Body of pancreas (tissue), 4 donors: ENCODE measurements around the gene CISH.

Experiments
- POLR2A ChIP-seq, 3 donors: fragments of 450-650 bp; IDR thresholded peaks; one replicate each; pipeline ENCODE4 v1.6.1; 2016; ENCODE audit warnings: antibody characterized with exemption in 3 of 3, mild to moderate bottlenecking in 2 of 3
- TF ChIP-seq, protein P1 (sequence below), 7 experiments: fragments of 450-650 bp in 4 of 7; fragments of 200-600 bp in 3 of 7; sonication (generic) in 3 of 7; IDR thresholded peaks; one replicate each; pipeline ENCODE4 v1.5.1; 2016 to 2019; ENCODE audit warnings: antibody characterized with exemption in 7 of 7

DNA sequence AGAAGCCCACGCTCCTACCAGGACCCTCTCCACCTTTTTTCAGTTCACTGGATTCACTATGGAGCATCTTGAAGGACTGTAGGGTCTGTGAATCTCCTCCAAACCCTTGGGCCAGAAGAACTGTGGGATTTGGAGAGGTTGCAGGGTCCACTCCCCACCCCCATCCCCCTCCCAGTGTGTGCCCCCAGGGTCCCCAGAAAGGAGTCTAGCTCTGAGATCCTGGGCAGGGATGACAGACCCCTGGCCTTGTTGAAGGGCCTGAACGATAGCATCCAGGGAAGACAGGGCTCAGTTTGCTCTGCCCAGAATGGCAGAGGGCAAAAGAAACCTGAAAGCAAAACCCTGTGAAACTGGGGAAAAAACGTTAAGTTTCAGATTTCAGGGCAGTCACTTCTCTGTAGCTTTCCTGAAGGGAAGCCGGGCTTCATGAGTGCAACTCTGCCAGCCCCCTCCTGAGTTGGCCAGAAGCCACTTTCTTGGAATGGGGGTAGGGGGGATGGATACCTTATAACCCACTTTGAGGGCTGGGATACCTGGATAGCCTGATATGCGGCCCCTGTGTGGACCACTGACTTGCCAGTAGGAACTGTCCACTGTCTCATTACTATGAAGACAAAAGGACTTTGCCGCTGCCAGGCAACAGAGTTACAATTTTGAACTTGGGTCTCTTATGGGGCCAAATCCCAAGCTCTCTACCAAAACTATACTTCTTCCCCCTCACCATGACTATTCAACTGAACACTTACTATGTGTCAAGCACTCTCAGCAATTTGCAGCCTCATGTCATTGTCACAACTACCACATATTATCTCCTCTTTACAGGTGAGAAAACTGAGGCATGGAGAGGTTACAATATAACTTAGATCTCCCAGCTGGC is 1.6 kb upstream of the CISH start:
- TF ChIP-seq, protein P1, sequence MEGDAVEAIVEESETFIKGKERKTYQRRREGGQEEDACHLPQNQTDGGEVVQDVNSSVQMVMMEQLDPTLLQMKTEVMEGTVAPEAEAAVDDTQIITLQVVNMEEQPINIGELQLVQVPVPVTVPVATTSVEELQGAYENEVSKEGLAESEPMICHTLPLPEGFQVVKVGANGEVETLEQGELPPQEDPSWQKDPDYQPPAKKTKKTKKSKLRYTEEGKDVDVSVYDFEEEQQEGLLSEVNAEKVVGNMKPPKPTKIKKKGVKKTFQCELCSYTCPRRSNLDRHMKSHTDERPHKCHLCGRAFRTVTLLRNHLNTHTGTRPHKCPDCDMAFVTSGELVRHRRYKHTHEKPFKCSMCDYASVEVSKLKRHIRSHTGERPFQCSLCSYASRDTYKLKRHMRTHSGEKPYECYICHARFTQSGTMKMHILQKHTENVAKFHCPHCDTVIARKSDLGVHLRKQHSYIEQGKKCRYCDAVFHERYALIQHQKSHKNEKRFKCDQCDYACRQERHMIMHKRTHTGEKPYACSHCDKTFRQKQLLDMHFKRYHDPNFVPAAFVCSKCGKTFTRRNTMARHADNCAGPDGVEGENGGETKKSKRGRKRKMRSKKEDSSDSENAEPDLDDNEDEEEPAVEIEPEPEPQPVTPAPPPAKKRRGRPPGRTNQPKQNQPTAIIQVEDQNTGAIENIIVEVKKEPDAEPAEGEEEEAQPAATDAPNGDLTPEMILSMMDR (IDR thresholded peaks at IDR 0.05), result no peak
- TF ChIP-seq POLR2A (IDR thresholded peaks at IDR 0.05), result no peak
